ENCODE measurements around the gene BCDIN3D. TPM values are rescaled to one million over a fixed set of nuclear protein-coding genes. Genes with fewer than 3 reads are reported as not detected.
"Not testable (repeated sequence)": the region's sequence is repeated elsewhere in the genome, so short reads cannot be mapped to it uniquely, and the experiment has no call there.

Gene BCDIN3D
- total RNA-seq, 1 donor from 2014 or later: 3.1 TPM

DNA sequence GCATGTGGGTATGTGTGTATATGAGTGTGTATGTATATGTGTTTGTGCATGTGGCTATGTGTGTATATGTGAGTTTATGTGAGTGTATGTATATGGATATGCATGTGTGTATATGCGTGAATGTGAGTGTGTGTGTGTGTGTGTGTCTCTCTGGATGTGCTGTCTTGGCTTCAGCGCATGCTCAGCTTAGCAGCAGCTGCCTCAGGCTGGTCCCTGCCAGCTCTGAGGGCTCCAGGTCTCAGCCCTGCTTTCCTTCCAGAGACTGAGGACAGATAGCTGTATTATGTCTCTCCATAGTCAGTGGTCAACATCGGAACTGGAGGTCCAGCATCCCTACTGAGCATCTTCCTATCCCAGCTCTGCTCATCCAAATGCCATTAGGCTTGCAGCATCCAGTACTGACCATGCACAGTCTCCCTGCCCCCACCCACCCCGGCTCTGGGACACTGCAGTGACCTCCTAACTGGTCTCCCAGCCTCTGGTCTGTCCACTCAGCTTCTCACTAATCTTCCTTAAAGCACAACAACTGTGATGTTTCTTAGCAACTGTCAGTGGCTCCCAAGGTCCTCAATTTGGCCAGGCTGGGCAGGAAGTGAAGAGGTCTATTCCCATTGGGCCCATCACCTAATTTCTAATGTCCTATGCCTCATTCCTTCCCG is 38.0 kb upstream of the BCDIN3D start:
- TF ChIP-seq, protein P1, sequence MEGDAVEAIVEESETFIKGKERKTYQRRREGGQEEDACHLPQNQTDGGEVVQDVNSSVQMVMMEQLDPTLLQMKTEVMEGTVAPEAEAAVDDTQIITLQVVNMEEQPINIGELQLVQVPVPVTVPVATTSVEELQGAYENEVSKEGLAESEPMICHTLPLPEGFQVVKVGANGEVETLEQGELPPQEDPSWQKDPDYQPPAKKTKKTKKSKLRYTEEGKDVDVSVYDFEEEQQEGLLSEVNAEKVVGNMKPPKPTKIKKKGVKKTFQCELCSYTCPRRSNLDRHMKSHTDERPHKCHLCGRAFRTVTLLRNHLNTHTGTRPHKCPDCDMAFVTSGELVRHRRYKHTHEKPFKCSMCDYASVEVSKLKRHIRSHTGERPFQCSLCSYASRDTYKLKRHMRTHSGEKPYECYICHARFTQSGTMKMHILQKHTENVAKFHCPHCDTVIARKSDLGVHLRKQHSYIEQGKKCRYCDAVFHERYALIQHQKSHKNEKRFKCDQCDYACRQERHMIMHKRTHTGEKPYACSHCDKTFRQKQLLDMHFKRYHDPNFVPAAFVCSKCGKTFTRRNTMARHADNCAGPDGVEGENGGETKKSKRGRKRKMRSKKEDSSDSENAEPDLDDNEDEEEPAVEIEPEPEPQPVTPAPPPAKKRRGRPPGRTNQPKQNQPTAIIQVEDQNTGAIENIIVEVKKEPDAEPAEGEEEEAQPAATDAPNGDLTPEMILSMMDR (IDR thresholded peaks at IDR 0.05; ENCODE audit: insufficient read depth, low read depth, low read length): no peak
- TF ChIP-seq EZH2 (IDR thresholded peaks at IDR 0.05; ENCODE audit: insufficient read depth, low read length): no peak
- Histone ChIP-seq H3K27me3 (ENCODE audit: insufficient read depth, low read length) (peaks cover 14% of the 10 kb centered on the region), H3K4me1 (ENCODE audit: insufficient read depth, low read length) (no peaks in the 10 kb centered on the region), H3K9me3 (ENCODE audit: insufficient read depth, low read depth, low read length) (no peaks in the 10 kb centered on the region), H3K4me2 (ENCODE audit: low read length) (no peak overlapping the region), H3K27ac (ENCODE audit: low read depth, low read length) (no peak overlapping the region), H3K9ac (ENCODE audit: low read length) (no peak overlapping the region), H4K20me1 (ENCODE audit: insufficient read depth, low read length) (no peaks in the 10 kb centered on the region), H2AFZ (ENCODE audit: low read depth, low read length) (no peak overlapping the region), H3K79me2 (ENCODE audit: insufficient read depth, low read length) (no peaks in the 10 kb centered on the region), H3K4me3 (ENCODE audit: insufficient read depth, low read depth, low read length) (no peak overlapping the region), H3K36me3 (ENCODE audit: insufficient read depth, low read length) (no peaks in the 10 kb centered on the region)
- FAIRE-seq (no peak), DNase-seq (ENCODE audit: low read depth) (no peak)
- H3K4me1 Mint-ChIP-seq (ENCODE audit: low read depth, unreplicated experiment): peaks cover 10% of the 10 kb centered on the region
- H3K4me3 Mint-ChIP-seq (ENCODE audit: unreplicated experiment): no peak overlapping the region
- peaks cover 2% of the 10 kb centered on the region for H3K9me3 Mint-ChIP-seq (ENCODE audit: unreplicated experiment)
- H3K27ac Mint-ChIP-seq (ENCODE audit: unreplicated experiment): no peak overlapping the region
- no peaks in the 10 kb centered on the region for H3K36me3 Mint-ChIP-seq (ENCODE audit: low read depth, unreplicated experiment)
- peaks cover 27% of the 10 kb centered on the region for H3K27me3 Mint-ChIP-seq (ENCODE audit: low read depth, unreplicated experiment)

- H4K20me1 ChIP-seq (ENCODE audit: insufficient read depth, low read length); H3K4me2 ChIP-seq (ENCODE audit: low read length); H3K4me3 Mint-ChIP-seq (ENCODE audit: unreplicated experiment); H3K4me3 ChIP-seq (ENCODE audit: insufficient read depth, low read depth, low read length); H3K9ac ChIP-seq (ENCODE audit: low read length); H3K27me3 ChIP-seq (ENCODE audit: insufficient read depth, low read length); H3K9me3 ChIP-seq (ENCODE audit: insufficient read depth, low read depth, low read length); H3K36me3 ChIP-seq (ENCODE audit: insufficient read depth, low read length); H3K27ac ChIP-seq (ENCODE audit: low read depth, low read length); H3K27ac Mint-ChIP-seq (ENCODE audit: unreplicated experiment); H3K9me3 Mint-ChIP-seq (ENCODE audit: unreplicated experiment); H3K4me1 ChIP-seq (ENCODE audit: insufficient read depth, low read length); DNase-seq (ENCODE audit: low read depth); H3K79me2 ChIP-seq (ENCODE audit: insufficient read depth, low read length); FAIRE-seq; H2AFZ ChIP-seq (ENCODE audit: low read depth, low read length); H3K36me3 Mint-ChIP-seq (ENCODE audit: low read depth, unreplicated experiment): not testable (repeated sequence)
- H3K27me3 Mint-ChIP-seq (ENCODE audit: low read depth, unreplicated experiment): peaks cover 28% of the 10 kb centered on the region
- peaks cover 10% of the 10 kb centered on the region for H3K4me1 Mint-ChIP-seq (ENCODE audit: low read depth, unreplicated experiment)
Measured at GRCh38 chr12:49879065-49879464, 36.2 kb upstream of the BCDIN3D start.

DNA sequence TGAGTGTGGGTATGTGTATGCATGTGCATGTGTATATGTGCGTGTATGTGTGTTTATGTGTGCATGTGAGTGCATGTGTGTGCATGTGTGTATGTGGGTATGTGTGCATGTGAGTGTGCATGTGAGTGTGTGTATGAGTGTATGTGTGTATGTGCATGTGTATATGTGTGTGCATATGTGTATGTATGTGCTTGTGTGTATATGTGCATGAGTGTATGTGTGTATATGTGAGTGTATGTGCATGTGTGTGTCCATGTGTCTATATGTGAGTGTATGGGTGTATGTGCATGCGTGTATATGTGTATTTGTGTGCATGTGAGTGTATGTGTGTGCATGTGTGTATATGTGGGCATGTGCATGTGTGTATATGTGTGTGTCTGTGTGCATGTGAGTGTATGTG is 35.1 kb upstream of the BCDIN3D start:
- Histone ChIP-seq H3K4me2 (ENCODE audit: low read length) (no peak overlapping the region), H3K27me3 (ENCODE audit: insufficient read depth, low read length) (peaks cover 4% of the 10 kb centered on the region), H3K4me1 (ENCODE audit: insufficient read depth, low read length) (peaks cover 4% of the 10 kb centered on the region), H3K9me3 (ENCODE audit: insufficient read depth, low read depth, low read length) (no peaks in the 10 kb centered on the region), H4K20me1 (ENCODE audit: insufficient read depth, low read length) (no peaks in the 10 kb centered on the region), H3K4me3 (ENCODE audit: insufficient read depth, low read depth, low read length) (no peak overlapping the region), H2AFZ (ENCODE audit: low read depth, low read length) (no peak overlapping the region), H3K79me2 (ENCODE audit: insufficient read depth, low read length) (no peaks in the 10 kb centered on the region), H3K27ac (ENCODE audit: low read depth, low read length) (no peak overlapping the region), H3K36me3 (ENCODE audit: insufficient read depth, low read length) (no peaks in the 10 kb centered on the region), H3K9ac (ENCODE audit: low read length) (no peak overlapping the region)
- H3K27ac Mint-ChIP-seq (ENCODE audit: unreplicated experiment): no peak overlapping the region
- no peak overlapping the region for H3K4me3 Mint-ChIP-seq (ENCODE audit: unreplicated experiment)
- no peaks in the 10 kb centered on the region for H3K36me3 Mint-ChIP-seq (ENCODE audit: low read depth, unreplicated experiment)
- H3K4me1 Mint-ChIP-seq (ENCODE audit: low read depth, unreplicated experiment): peaks cover 6% of the 10 kb centered on the region
- TF ChIP-seq EZH2 (IDR thresholded peaks at IDR 0.05; ENCODE audit: insufficient read depth, low read length): no peak
- TF ChIP-seq, protein P1 (IDR thresholded peaks at IDR 0.05; ENCODE audit: insufficient read depth, low read depth, low read length): no peak
- peaks cover 29% of the 10 kb centered on the region for H3K27me3 Mint-ChIP-seq (ENCODE audit: low read depth, unreplicated experiment)
- no peak for DNase-seq (ENCODE audit: low read depth)
- no peak for FAIRE-seq
- no peaks in the 10 kb centered on the region for H3K9me3 Mint-ChIP-seq (ENCODE audit: unreplicated experiment)

All from astrocyte (in vitro differentiated cells and primary cell).